ENCODE results near the gene SCN3B.

Gene SCN3B

GRCh38 chr11:123653827-123654565 is 428 bp downstream of the SCN3B start:
- no peak for DNase-seq (ENCODE audit: low read depth)

- no peak for DNase-seq (ENCODE audit: low read depth)
Observed at GRCh38 chr11:123653483-123653826, 969 bp downstream of the SCN3B start.

- DNase-seq (ENCODE audit: low read depth) = no peak
Observed at GRCh38 chr11:123652599-123652998, 1.8 kb downstream of the SCN3B start.

- no peak for DNase-seq (ENCODE audit: low read depth)
Observed at GRCh38 chr11:123650901-123651300, 3.5 kb downstream of the SCN3B start.

- no peak for DNase-seq (ENCODE audit: low read depth)
Observed at GRCh38 chr11:123645286-123645975, 9.0 kb downstream of the SCN3B start.

GRCh38 chr11:123642435-123642834 is 12.0 kb downstream of the SCN3B start:
- no peak for DNase-seq (ENCODE audit: low read depth)

- no peak for DNase-seq (ENCODE audit: low read depth)
Observed at GRCh38 chr11:123641495-123641840, 13.0 kb downstream of the SCN3B start.

- DNase-seq (ENCODE audit: low read depth) = no peak
Observed at GRCh38 chr11:123640677-123641494, 13.5 kb downstream of the SCN3B start.

GRCh38 chr11:123640029-123640428 is 14.4 kb downstream of the SCN3B start:
- no peak for DNase-seq (ENCODE audit: low read depth)

- no peak for DNase-seq (ENCODE audit: low read depth)
Observed at GRCh38 chr11:123630126-123630608, 24.3 kb downstream of the SCN3B start.

- DNase-seq (ENCODE audit: low read depth) = peak; percentile 2
Observed at GRCh38 chr11:123628936-123629683, 25.3 kb downstream of the SCN3B start.

GRCh38 chr11:123624974-123625373 is 29.4 kb downstream of the SCN3B start:
- peak; percentile 2 for DNase-seq (ENCODE audit: low read depth)

- no peak for DNase-seq (ENCODE audit: low read depth)
Observed at GRCh38 chr11:123622576-123622975, 31.8 kb downstream of the SCN3B start.

GRCh38 chr11:123616505-123617198 is 37.8 kb downstream of the SCN3B start:
- DNase-seq (ENCODE audit: low read depth) = peak; percentile 3

GRCh38 chr11:123611698-123612097 is 42.7 kb downstream of the SCN3B start:
- DNase-seq (ENCODE audit: low read depth) = no peak

GRCh38 chr11:123608945-123609344 is 45.5 kb downstream of the SCN3B start:
- no peak for DNase-seq (ENCODE audit: low read depth)

- DNase-seq (ENCODE audit: low read depth) = no peak
Observed at GRCh38 chr11:123608371-123608770, 46.1 kb downstream of the SCN3B start.

GRCh38 chr11:123607781-123608180 is 46.6 kb downstream of the SCN3B start:
- DNase-seq (ENCODE audit: low read depth) = no peak

- no peak for DNase-seq (ENCODE audit: low read depth)
Observed at GRCh38 chr11:123603666-123604065, 50.8 kb downstream of the SCN3B start.

- DNase-seq (ENCODE audit: low read depth) = no peak
Observed at GRCh38 chr11:123601743-123602142, 52.7 kb downstream of the SCN3B start.

GRCh38 chr11:123601136-123601535 is 53.3 kb downstream of the SCN3B start:
- DNase-seq (ENCODE audit: low read depth) = no peak
